HTR-8/SVneo (cell line): ENCODE data around the gene SFXN1.
"Not testable (repeated sequence)": the region's sequence is repeated elsewhere in the genome, so short reads cannot be mapped to it uniquely, and the experiment has no call there.

ENCODE experiments used
- DNase-seq: peaks from one replicate; pipeline ENCODE4 v3.0.0; 2011; ENCODE audit warnings: low spot score, mixed read lengths; ENCODE audit not compliant: insufficient read length
- FAIRE-seq: peaks from 2 replicates; lab custom pipeline; 2011; peaks lifted over from hg19 to GRCh38; lab: Jason Lieb, UNC

SFXN1 gene, protein sequence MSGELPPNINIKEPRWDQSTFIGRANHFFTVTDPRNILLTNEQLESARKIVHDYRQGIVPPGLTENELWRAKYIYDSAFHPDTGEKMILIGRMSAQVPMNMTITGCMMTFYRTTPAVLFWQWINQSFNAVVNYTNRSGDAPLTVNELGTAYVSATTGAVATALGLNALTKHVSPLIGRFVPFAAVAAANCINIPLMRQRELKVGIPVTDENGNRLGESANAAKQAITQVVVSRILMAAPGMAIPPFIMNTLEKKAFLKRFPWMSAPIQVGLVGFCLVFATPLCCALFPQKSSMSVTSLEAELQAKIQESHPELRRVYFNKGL

DNA sequence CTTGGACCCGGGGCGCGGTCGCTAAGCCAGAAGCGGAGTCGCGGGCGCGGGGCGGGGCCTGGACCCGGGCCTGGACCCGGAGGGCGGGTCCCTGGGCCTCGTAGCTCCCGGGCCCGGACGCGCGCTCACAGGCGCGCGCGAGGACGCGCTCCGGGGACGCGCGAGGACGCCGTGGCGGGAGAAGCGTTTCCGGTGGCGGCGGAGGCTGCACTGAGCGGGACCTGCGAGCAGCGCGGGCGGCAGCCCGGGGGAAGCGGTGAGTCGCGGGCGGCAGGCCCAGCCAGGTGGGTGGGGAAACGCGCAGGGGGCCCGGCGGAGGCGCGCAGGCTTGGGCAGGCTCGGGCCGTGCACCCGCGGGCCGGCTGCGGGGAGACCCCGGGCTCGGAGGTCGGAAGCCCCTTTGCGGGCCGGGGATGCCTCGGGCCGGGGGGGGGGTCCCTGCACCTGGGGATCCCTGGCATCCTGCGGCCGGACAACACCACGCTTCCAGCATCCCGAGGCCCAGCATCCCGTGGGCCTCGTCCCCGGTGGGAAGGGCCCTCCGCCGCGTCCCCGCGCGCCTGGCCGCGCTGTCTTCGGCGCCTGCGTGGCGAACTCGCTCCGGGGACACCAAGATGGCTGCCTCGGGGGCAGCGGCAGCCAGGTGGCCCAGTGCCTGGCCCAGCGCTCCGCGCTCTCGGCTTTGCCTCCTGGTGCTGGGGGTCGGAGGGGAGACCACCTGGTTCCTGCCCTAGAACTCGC lies at the start of gene SFXN1:
Gene SFXN1, plus strand, starts transcription at position 177 of the 741 bp plus-strand sequence. CDS start 13,544 bp downstream, outside the sequence.
- DNase-seq (peak; percentile 85), FAIRE-seq (peak; percentile 13)

GRCh38 chr5:175434800-175435199 lies 43.6 kb upstream of the SFXN1 start:
- FAIRE-seq: no peak
- no peak for DNase-seq

GRCh38 chr5:175436359-175436758 lies 42.0 kb upstream of the SFXN1 start:
- no peak for FAIRE-seq
- no peak for DNase-seq

DNA sequence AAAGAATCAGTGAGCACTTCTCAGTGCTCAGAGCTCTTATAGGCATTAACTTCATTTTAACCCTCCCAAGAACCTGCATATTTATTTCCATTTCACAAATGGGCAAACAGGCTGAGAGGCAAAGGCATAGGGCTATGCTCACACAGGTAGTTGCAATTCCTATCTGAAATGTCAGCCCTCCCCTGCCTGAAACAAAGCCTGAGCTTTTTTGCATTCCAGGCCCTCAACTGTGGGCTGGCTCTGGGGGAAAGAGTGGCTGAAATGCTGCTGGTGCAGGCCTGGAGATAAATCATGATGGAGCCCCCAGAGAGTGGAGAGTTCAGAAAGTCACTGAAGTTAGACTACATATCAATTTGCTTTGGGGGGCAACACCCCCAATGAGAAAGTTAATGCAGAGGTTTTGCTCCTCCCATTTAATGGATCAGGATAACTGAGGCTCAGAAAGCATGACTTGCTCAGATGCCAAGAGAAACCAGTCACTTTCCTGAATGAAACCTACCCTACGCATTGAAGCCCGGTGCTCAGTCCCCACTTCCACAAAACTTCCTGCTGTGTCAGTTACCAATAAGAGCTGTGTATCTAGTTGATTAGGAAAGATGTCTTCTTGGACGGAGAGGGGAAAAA lies 40.0 kb upstream of the SFXN1 start:
- DNase-seq (no peak), FAIRE-seq (no peak)

- no peak for DNase-seq
These were observed 34.8 kb upstream of the SFXN1 start for GRCh38 chr5:175443514-175444059.

GRCh38 chr5:175444060-175444904 lies 34.1 kb upstream of the SFXN1 start, which contains the start of gene DRD1:
DRD1 (minus strand) TSS chr5:175444182; CDS start chr5:175443099, 1,083 bp downstream.
- FAIRE-seq: no peak
- peak; percentile 48 for DNase-seq

More at GRCh38 chr5:175443514-175444059, 34.8 kb upstream of the SFXN1 start:
- FAIRE-seq: no peak

- no peak for FAIRE-seq
These were observed 33.4 kb upstream of the SFXN1 start for GRCh38 chr5:175444905-175445456.

DNA sequence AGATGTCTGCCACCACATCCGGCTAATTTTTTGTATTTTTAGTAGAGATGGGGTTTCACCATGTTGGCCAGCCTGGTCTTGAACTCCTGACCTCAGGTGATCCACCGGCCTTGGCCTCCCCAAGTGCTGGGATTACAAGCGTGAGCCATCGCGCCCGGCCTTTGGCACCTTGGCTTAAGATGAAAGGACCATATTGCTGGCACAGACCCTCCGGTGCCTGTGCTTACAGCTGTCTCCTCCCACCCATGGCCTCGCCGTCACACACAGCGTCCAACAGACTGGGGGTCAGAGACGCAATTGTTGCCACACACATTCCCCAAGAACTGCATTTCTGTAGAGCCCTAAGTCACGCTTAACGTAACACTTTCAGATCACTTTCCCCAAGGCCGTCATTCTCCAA lies 32.0 kb upstream of the SFXN1 start:
- not testable (repeated sequence) for DNase-seq, FAIRE-seq

More at GRCh38 chr5:175444905-175445456, 33.4 kb upstream of the SFXN1 start:
- DNase-seq: no peak

GRCh38 chr5:175447571-175447970 lies 30.8 kb upstream of the SFXN1 start:
- DNase-seq: no peak
- FAIRE-seq: no peak

- no peak for DNase-seq
- no peak for FAIRE-seq
These were observed 30.1 kb upstream of the SFXN1 start for GRCh38 chr5:175448276-175448675.

DNA sequence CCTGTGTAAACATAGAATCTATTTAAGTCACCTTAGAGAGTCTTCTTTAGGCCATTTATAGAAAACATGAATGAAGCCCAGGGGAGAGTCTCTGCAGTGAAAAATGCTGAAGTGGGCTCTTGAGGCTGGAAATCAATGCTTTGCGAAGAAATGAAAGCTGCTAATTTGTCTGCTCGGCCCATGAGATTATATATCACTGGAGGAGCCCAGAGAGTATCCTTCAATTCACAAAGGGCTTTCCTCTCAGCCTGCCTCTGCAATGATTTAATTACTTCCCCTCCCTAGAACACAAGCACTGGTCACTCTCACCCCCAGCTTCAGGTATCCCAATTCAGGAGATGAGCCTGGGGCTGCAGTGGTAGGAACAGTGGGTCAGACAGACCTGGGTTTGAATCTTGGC lies 26.2 kb upstream of the SFXN1 start:
- DNase-seq (no peak), FAIRE-seq (no peak)

- DNase-seq, FAIRE-seq: not testable (repeated sequence)
These were observed 24.0 kb upstream of the SFXN1 start for GRCh38 chr5:175454338-175454737.

- no peak for DNase-seq
- no peak for FAIRE-seq
These were observed 22.1 kb upstream of the SFXN1 start for GRCh38 chr5:175456105-175456742.

GRCh38 chr5:175457466-175457865 lies 20.9 kb upstream of the SFXN1 start:
- FAIRE-seq (no peak), DNase-seq (no peak)

GRCh38 chr5:175460126-175460525 lies 18.2 kb upstream of the SFXN1 start:
- FAIRE-seq (peak; percentile 26), DNase-seq (no peak)

- no peak for DNase-seq
- FAIRE-seq: no peak
These were observed 17.8 kb upstream of the SFXN1 start for GRCh38 chr5:175460552-175460951.

- DNase-seq: no peak
- no peak for FAIRE-seq
These were observed 17.0 kb upstream of the SFXN1 start for GRCh38 chr5:175461370-175461769.

- DNase-seq (no peak), FAIRE-seq (no peak)
These were observed 14.7 kb upstream of the SFXN1 start for GRCh38 chr5:175463641-175464040.
